ENCODE measurements around the gene PCIF1. TPM values are rescaled to one million over a fixed set of nuclear protein-coding genes. Genes with fewer than 3 reads are reported as not detected.

PCIF1 gene
- total and polyA plus RNA-seq, 12 donors, result 12.6 to 47.1 (median 36.7) TPM

- 52 to 63% (median 55%) methylated on average over 7 to 9 of the region's 9 CpGs for WGBS, 4 donors
- Histone ChIP-seq H3K36me3 (replicated peaks in 1 of 2) (peaks cover 0 to 55% of the 10 kb centered on the region in 2 donors), H3K27me3 (no peaks in the 10 kb centered on the region), H3K4me3 (peak overlapping the region; percentile 4 to 71 (median 62)), H3K27ac (peak overlapping the region; percentile 67 to 96 (median 91)), H3K4me1 (replicated peaks in 1 of 2) (peaks cover 25 to 54% of the 10 kb centered on the region in 2 donors), H3K9me3 (replicated peaks in 1 of 3) (no peaks in the 10 kb centered on the region)
- DNase-seq, result peak in 6 of 7 donors; percentile 67 to 75 (median 70)
- intact Hi-C loops (cut with DNase I), result no loop called here
- TF ChIP-seq CTCF (IDR thresholded peaks at IDR 0.05) (peak in 1 of 6 experiments; percentile 24), POLR2A (IDR thresholded peaks at IDR 0.05) (peak in 1 of 2 donors; percentile 18)
These were observed 42.2 kb upstream of the PCIF1 start for GRCh38 chr20:45892049-45892825.

DNA sequence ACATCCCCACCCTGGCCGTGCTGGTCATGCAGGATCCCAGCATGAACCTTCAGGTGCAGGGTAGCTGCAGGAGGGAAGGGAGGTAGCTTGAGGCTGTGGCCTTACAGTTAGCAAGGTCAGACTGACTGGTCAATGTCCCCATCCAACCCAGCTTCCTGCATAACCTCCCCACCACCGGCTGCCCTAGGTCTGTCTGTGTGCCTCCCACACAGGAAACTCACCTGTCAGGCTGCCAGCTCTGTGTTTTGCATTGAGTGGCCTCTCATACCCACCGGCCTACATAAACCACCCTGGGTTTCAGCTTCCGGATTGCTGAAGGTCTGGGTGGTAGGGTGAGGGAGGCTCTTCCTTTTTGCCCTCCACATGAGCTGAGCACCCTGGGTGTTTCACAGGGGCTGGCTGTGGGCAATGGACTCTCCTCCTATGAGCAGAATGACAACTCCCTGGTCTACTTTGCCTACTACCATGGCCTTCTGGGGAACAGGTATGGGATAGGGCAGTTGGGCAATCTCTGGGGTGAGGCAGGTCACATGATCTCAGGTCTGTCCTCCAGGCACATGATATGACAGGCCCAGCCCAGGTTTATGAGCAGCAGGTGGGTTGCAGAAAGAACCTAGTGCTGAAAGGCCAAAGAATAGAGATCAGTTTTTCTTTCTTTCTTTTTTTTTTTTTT is 41.5 kb upstream of the PCIF1 start:
- intact Hi-C loops (cut with DNase I), result no loop called here
- peaks cover 25 to 54% of the 10 kb centered on the region in 2 donors for H3K4me1 ChIP-seq (replicated peaks in 1 of 2)
- peak in 2 of 7 donors; percentile 53 to 59 for DNase-seq
- H3K27me3 ChIP-seq, result no peaks in the 10 kb centered on the region
- peak overlapping the region in 3 of 5 donors; percentile 91 to 96 (median 95) for H3K27ac ChIP-seq
- TF ChIP-seq POLR2A (IDR thresholded peaks at IDR 0.05) (peak in 1 of 2 donors; percentile 20), CTCF (IDR thresholded peaks at IDR 0.05) (no peak)
- 26 to 65% (median 37%) methylated on average over 2 to 4 of the region's 4 CpGs for WGBS, 4 donors
- H3K36me3 ChIP-seq (replicated peaks in 1 of 2), result peaks cover 0 to 55% of the 10 kb centered on the region in 2 donors
- peak overlapping the region in 2 of 4 donors; percentile 64 to 71 for H3K4me3 ChIP-seq
- H3K9me3 ChIP-seq (replicated peaks in 1 of 3), result no peaks in the 10 kb centered on the region

GRCh38 chr20:45893831-45894230 is 40.7 kb upstream of the PCIF1 start:
- H3K27ac ChIP-seq, result peak overlapping the region in 1 of 5 donors; percentile 95
- H3K36me3 ChIP-seq (replicated peaks in 1 of 2), result peaks cover 0 to 63% of the 10 kb centered on the region in 2 donors
- H3K9me3 ChIP-seq (replicated peaks in 1 of 3), result no peaks in the 10 kb centered on the region
- no peak for TF ChIP-seq CTCF (IDR thresholded peaks at IDR 0.05)
- no peaks in the 10 kb centered on the region for H3K27me3 ChIP-seq
- H3K4me1 ChIP-seq (replicated peaks in 1 of 2), result peaks cover 25 to 51% of the 10 kb centered on the region in 2 donors
- intact Hi-C loops (cut with DNase I), result no loop called here
- no peak overlapping the region for H3K4me3 ChIP-seq
- WGBS, 4 donors, result 81 to 89% (median 86%) methylated on average over 4 of the region's 4 CpGs
- no peak for DNase-seq

GRCh38 chr20:45894797-45895196 is 39.7 kb upstream of the PCIF1 start:
- intact Hi-C loops (cut with DNase I), result loop anchor here (5.0 kb wide), 2 partner anchors 48 to 58 kb away; no protein-coding TSS in a partner anchor
- Histone ChIP-seq H3K36me3 (replicated peaks in 1 of 2) (peaks cover 0 to 73% of the 10 kb centered on the region in 2 donors), H3K27me3 (no peaks in the 10 kb centered on the region), H3K4me1 (replicated peaks in 1 of 2) (peaks cover 25 to 41% of the 10 kb centered on the region in 2 donors), H3K27ac (peak overlapping the region in 2 of 5 donors; percentile 5 to 32), H3K9me3 (replicated peaks in 1 of 3) (no peaks in the 10 kb centered on the region), H3K4me3 (no peak overlapping the region)
- 68 to 82% (median 77%) methylated on average over 6 to 12 of the region's 12 CpGs for WGBS, 4 donors
- TF ChIP-seq CTCF (IDR thresholded peaks at IDR 0.05) (no peak), POLR2A (IDR thresholded peaks at IDR 0.05) (no peak)
- no peak for DNase-seq
